ENCODE data around the gene KIN.

DNA sequence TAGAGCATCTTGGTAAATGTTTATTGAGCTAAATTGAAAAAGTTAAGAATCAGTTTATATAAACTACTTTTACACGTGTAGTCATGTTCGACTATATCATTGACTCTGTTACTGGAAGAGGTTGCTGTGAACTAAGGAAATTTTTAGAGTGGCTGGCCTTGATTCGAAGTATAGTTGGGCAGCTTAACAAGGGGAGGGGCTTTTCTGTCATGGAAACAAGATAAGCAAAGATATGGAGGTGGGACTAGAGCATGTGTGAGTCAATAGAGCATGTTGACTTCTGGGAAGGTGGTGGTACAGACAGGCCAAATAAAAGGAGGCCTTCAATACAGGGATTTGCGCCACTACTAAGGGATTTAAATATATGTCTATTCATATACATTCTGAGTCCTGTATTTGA lies 7.8 kb upstream of the KIN start:
- TF ChIP-seq, protein P1, sequence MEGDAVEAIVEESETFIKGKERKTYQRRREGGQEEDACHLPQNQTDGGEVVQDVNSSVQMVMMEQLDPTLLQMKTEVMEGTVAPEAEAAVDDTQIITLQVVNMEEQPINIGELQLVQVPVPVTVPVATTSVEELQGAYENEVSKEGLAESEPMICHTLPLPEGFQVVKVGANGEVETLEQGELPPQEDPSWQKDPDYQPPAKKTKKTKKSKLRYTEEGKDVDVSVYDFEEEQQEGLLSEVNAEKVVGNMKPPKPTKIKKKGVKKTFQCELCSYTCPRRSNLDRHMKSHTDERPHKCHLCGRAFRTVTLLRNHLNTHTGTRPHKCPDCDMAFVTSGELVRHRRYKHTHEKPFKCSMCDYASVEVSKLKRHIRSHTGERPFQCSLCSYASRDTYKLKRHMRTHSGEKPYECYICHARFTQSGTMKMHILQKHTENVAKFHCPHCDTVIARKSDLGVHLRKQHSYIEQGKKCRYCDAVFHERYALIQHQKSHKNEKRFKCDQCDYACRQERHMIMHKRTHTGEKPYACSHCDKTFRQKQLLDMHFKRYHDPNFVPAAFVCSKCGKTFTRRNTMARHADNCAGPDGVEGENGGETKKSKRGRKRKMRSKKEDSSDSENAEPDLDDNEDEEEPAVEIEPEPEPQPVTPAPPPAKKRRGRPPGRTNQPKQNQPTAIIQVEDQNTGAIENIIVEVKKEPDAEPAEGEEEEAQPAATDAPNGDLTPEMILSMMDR (IDR thresholded peaks at IDR 0.05) = no peak
- TF ChIP-seq POLR2A (IDR thresholded peaks at IDR 0.05) = no peak
